Measurements from ENCODE around the gene C19orf33.
A peak's percentile ranks its signal among the peaks of the same experiment; 100 is the strongest.

C19orf33 gene

DNA sequence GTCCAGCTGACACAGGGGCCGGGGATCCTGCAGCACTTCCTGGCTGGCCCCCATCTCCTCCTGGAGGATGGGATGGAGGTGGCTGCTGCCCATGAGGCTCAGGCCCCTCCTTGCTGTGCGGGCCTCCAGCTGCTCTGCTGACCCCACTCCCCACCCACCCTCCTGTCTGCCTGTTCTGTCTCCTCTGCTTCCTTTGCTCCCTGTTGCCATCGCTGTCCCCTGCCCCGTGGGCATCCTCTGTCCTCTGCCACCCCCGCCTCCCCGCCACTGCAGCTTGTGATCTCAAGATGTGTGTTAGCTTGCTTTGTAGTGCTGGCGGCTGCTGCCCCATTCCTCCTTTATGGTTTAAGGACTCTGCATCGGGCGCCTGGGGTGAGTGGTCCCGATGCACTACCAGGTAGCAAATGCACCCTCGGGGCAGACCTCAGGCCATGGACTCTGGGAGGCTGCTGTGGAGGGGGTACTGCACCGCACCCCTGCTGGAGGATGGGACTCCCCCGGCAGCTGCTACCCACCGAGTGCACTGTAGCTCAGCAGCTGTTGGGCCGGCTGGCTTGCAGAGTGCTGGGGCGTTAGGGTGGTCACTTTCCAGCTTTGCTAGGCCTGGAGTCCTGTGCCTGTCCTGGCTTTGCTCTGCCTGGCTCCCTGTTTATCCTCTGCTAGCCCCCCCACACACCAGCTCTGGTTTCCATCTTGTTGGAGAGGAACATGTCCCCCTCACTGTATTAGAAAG is 15.8 kb upstream of the C19orf33 start:
- no peak overlapping the region for H3K4me3 ChIP-seq (replicated peaks in 1 of 2; ENCODE audit: low read depth in 2 of 2, low read length in 2 of 2)
- no peak for DNase-seq (ENCODE audit: low read depth in 2 of 2)

DNA sequence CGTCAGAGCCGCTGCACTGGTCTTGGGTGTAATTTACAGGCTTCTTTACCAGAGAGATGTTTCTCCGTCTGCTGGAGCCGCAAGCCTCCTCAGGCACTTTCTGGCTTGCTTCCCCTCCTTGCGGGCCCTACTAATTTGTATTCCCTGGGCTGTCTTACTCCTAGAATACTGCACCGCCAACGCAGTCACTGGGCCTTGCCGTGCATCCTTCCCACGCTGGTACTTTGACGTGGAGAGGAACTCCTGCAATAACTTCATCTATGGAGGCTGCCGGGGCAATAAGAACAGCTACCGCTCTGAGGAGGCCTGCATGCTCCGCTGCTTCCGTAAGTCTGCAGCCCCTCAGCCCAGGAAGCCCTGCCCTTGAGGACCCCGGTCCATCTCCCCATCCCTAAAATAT is 14.1 kb upstream of the C19orf33 start:
- DNase-seq (ENCODE audit: low read depth in 2 of 2): no peak
- H3K4me3 ChIP-seq (replicated peaks in 1 of 2; ENCODE audit: low read depth in 2 of 2, low read length in 2 of 2): no peak overlapping the region
- TF ChIP-seq CTCF (IDR thresholded peaks at IDR 0.05; ENCODE audit: low read depth, low read length): no peak

More for the DNA sequence above, 15.8 kb upstream of the C19orf33 start:
- no peak for TF ChIP-seq CTCF (IDR thresholded peaks at IDR 0.05; ENCODE audit: low read depth, low read length)

DNA sequence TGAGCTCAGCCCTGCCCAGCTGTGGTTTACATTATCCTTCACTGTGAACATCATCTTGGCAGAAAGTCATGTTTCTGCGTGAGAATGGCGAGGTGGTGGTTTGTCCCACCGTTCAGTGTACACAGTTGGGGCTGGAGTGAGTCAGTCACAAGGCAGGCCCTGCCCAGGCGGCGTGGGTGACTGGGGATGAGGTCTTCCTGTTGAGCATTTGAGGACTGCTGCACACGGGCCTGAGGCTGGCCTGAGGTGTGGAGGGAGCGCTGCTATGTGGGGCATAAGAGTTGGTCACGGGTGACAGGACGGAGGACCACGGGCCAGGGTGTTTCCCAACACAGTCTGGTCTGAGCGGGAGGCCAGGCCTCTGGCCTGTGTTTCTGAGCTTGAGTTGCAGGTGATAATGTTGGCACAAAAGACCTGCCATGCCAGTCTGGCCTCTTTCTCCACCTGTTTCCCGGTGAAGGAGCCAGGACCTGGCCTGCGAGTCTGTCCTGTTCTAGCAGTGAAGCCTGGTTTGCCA is 13.4 kb upstream of the C19orf33 start:
- no peak for TF ChIP-seq CTCF (IDR thresholded peaks at IDR 0.05; ENCODE audit: low read depth, low read length)
- DNase-seq (ENCODE audit: low read depth in 2 of 2): peak; percentile 71 to 92
- H3K4me3 ChIP-seq (replicated peaks in 1 of 2; ENCODE audit: low read depth in 2 of 2, low read length in 2 of 2): no peak overlapping the region

DNA sequence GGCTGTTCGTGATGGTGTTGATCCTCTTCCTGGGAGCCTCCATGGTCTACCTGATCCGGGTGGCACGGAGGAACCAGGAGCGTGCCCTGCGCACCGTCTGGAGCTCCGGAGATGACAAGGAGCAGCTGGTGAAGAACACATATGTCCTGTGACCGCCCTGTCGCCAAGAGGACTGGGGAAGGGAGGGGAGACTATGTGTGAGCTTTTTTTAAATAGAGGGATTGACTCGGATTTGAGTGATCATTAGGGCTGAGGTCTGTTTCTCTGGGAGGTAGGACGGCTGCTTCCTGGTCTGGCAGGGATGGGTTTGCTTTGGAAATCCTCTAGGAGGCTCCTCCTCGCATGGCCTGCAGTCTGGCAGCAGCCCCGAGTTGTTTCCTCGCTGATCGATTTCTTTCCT is 12.2 kb upstream of the C19orf33 start:
- DNase-seq (ENCODE audit: low read depth in 2 of 2): no peak
- no peak for TF ChIP-seq CTCF (IDR thresholded peaks at IDR 0.05; ENCODE audit: low read depth, low read length)

GRCh38 chr19:38293281-38293680 is 10.8 kb upstream of the C19orf33 start:
- DNase-seq (ENCODE audit: low read depth in 2 of 2): no peak
- TF ChIP-seq CTCF (IDR thresholded peaks at IDR 0.05; ENCODE audit: low read depth, low read length): no peak
- no peak overlapping the region for H3K4me3 ChIP-seq (replicated peaks in 1 of 2; ENCODE audit: low read depth in 2 of 2, low read length in 2 of 2)

More for the DNA sequence above, 12.2 kb upstream of the C19orf33 start:
- H3K4me3 ChIP-seq (replicated peaks in 1 of 2; ENCODE audit: low read depth in 2 of 2, low read length in 2 of 2): no peak overlapping the region

GRCh38 chr19:38294090-38294489 is 10.0 kb upstream of the C19orf33 start:
- DNase-seq (ENCODE audit: low read depth in 2 of 2): no peak
- TF ChIP-seq CTCF (IDR thresholded peaks at IDR 0.05; ENCODE audit: low read depth, low read length): no peak
- no peak overlapping the region for H3K4me3 ChIP-seq (replicated peaks in 1 of 2; ENCODE audit: low read depth in 2 of 2, low read length in 2 of 2)
